Hepatocyte (in vitro differentiated cells): ENCODE measurements around the gene MYO1B. TPM values are rescaled to one million over a fixed set of nuclear protein-coding genes. Genes with fewer than 3 reads are reported as not detected.

ENCODE experiments used
- DNase-seq: peaks from one replicate; pipeline ENCODE4 v3.0.0-alpha.2; 2016; ENCODE audit warnings: low spot score
- H2AFZ ChIP-seq: fragments of 200-600 bp; sonication (generic); 2 replicates; pipeline ENCODE4 v1.6.0; 2016; ENCODE audit warnings: antibody characterized with exemption, mild to moderate bottlenecking
- H3K27ac ChIP-seq: fragments of 200-600 bp; sonication (generic); 2 replicates; pipeline ENCODE4 v1.5.1; 2016; ENCODE audit warnings: mild to moderate bottlenecking
- H3K27me3 ChIP-seq: fragments of 200-600 bp; sonication (generic); 2 replicates; pipeline ENCODE4 v1.6.1; 2016
- H3K36me3 ChIP-seq: fragments of 200-600 bp; sonication (generic); replicated peaks from 2 replicates; pipeline ENCODE4 v1.5.1; 2016; ENCODE audit warnings: low read depth; ENCODE audit not compliant: insufficient read depth
- H3K4me1 ChIP-seq: fragments of 200-600 bp; sonication (generic); 2 replicates; pipeline ENCODE4 v1.5.1; 2016; ENCODE audit warnings: mild to moderate bottlenecking, moderate library complexity; ENCODE audit not compliant: insufficient read depth
- H3K4me2 ChIP-seq: fragments of 200-600 bp; sonication (generic); 2 replicates; pipeline ENCODE4 v1.6.0; 2016
- H3K4me3 ChIP-seq: fragments of 200-600 bp; sonication (generic); 2 replicates; pipeline ENCODE4 v1.5.1; 2016; ENCODE audit warnings: mild to moderate bottlenecking
- H3K79me2 ChIP-seq: fragments of 200-600 bp; sonication (generic); 2 replicates; pipeline ENCODE4 v1.6.0; 2017; ENCODE audit warnings: mild to moderate bottlenecking
- H3K9me2 ChIP-seq: fragments of 200-600 bp; sonication (generic); replicated peaks from 2 replicates; pipeline ENCODE4 v1.6.0; 2017; ENCODE audit warnings: mild to moderate bottlenecking; ENCODE audit not compliant: insufficient read depth
- H3K9me3 ChIP-seq: fragments of 200-600 bp; sonication (generic); 2 replicates; pipeline ENCODE4 v1.5.1; 2016; ENCODE audit warnings: low read depth, mild to moderate bottlenecking
- H4K20me1 ChIP-seq: fragments of 200-600 bp; sonication (generic); 2 replicates; pipeline ENCODE4 v1.6.0; 2016; ENCODE audit warnings: mild to moderate bottlenecking; ENCODE audit not compliant: insufficient read depth, poor library complexity, severe bottlenecking
- CTCF ChIP-seq: fragments of 200-600 bp; sonication (generic); IDR thresholded peaks from 2 replicates; pipeline ENCODE4 v1.5.1; 2016; ENCODE audit warnings: antibody characterized with exemption, mild to moderate bottlenecking; ENCODE audit not compliant: poor library complexity
- EZH2 ChIP-seq: fragments of 200-600 bp; sonication (generic); IDR thresholded peaks from 2 replicates; pipeline ENCODE4 v1.6.1; 2016; ENCODE audit warnings: antibody characterized with exemption, mild to moderate bottlenecking, borderline replicate concordance
- EZH2phosphoT487 ChIP-seq: fragments of 200-600 bp; sonication (generic); IDR thresholded peaks from one replicate; pipeline ENCODE4 v1.6.1; 2018; ENCODE audit warnings: antibody characterized with exemption, mild to moderate bottlenecking, low read depth, moderate library complexity; ENCODE audit not compliant: unreplicated experiment, severe bottlenecking
- WGBS: methylation state at CpG from one replicate; pipeline ENCODE4 v1.1.6; 2016; ENCODE audit warnings: low lambda C conversion rate; ENCODE audit errors: missing lambda C conversion rate; 5-methylcytosine and 5-hydroxymethylcytosine counted together
- polyA plus RNA-seq: library from polyadenylated mRNA; unstranded; fragments of >200 nt; fragmentation: Nextera tagmentation; extraction: Ambion mirVana; gene quantifications from 2 replicates; pipeline ENCODE4 v1.2.1, GENCODE V29; 2016
- total RNA-seq: library from RNA; depleted of rRNA; stranded (reverse); fragments of >200 nt; gene quantifications from 2 replicates; pipeline ENCODE4 v1.2.3, GENCODE V29; 2014

The MYO1B gene
- total and polyA plus RNA-seq, 2 experiments from 2014 or later: 43.4 to 91.6 TPM

DNA sequence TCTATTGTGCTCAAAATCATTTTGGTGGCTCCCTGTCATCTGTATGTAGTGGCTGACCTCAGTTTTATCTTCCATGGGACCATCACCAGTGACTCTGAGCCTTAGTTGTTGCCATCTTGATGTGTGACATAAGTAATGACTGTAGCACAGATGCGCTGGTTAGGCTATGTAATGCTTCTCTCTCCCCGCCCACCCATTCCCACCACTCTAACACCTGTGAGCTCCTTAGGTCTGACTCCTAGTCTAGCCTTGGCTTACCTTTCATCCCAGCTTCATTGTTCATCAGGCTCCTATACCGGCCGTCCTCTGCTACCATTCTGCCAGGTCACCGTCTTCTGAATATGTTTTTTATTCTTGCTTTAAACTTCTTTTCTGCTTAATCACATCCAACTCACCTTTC lies 17.2 kb downstream of the MYO1B start:
- WGBS: 92% methylated on average over 5 of the region's 5 CpGs
- H3K79me2 ChIP-seq: peaks cover 98% of the 10 kb centered on the region

GRCh38 chr2:191263050-191263449 lies 17.8 kb downstream of the MYO1B start:
- no peak overlapping the region for H3K27ac ChIP-seq
- no peak overlapping the region for H2AFZ ChIP-seq
- H3K4me1 ChIP-seq: peaks cover 14% of the 10 kb centered on the region
- H3K36me3 ChIP-seq: no peaks in the 10 kb centered on the region
- no peak for TF ChIP-seq EZH2
- no peak for TF ChIP-seq EZH2phosphoT487
- no peak for TF ChIP-seq CTCF
- H3K9me2 ChIP-seq: no peaks in the 10 kb centered on the region
- H4K20me1 ChIP-seq: peaks cover 44% of the 10 kb centered on the region
- H3K27me3 ChIP-seq: no peaks in the 10 kb centered on the region
- no peak for DNase-seq
- H3K4me2 ChIP-seq: peak overlapping the region; percentile 26
- WGBS: 31% methylated on average over 2 of the region's 2 CpGs
- H3K9me3 ChIP-seq: no peaks in the 10 kb centered on the region
- H3K79me2 ChIP-seq: peaks cover 98% of the 10 kb centered on the region
- H3K4me3 ChIP-seq: no peak overlapping the region

More for the DNA sequence above, 17.2 kb downstream of the MYO1B start:
- no peak for TF ChIP-seq CTCF
- no peak for TF ChIP-seq EZH2
- no peak for TF ChIP-seq EZH2phosphoT487
- Histone ChIP-seq H3K9me3 (no peaks in the 10 kb centered on the region), H3K4me3 (no peak overlapping the region), H3K4me1 (peaks cover 14% of the 10 kb centered on the region), H3K27ac (no peak overlapping the region), H3K36me3 (no peaks in the 10 kb centered on the region), H4K20me1 (peaks cover 42% of the 10 kb centered on the region), H2AFZ (no peak overlapping the region), H3K4me2 (no peak overlapping the region), H3K9me2 (no peaks in the 10 kb centered on the region), H3K27me3 (no peaks in the 10 kb centered on the region)
- DNase-seq: no peak

DNA sequence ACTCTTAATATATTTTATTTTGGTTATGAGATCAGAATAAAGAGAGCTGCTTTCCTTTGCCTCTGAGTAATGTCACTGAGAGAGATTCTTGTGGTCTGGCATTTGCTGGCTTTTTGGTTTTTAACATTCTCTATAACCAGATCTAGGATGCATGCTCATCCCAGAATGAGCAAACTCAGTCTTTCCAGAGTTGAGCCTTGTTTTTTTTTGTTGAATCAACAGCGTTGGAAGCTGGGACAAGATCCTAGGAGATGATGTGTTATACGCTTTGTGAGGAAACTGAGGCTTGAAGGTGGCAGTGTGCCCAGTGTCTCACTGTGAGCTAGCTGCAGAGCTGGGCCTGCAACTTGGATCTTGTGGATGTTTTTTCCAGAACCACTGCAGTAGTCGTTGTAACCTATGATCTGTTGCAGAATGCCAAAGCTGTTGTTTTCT lies 19.5 kb downstream of the MYO1B start:
- H4K20me1 ChIP-seq: peaks cover 35% of the 10 kb centered on the region
- H3K27ac ChIP-seq: no peak overlapping the region
- TF ChIP-seq EZH2: no peak
- TF ChIP-seq EZH2phosphoT487: no peak
- TF ChIP-seq CTCF: no peak
- peaks cover 14% of the 10 kb centered on the region for H3K4me1 ChIP-seq
- no peaks in the 10 kb centered on the region for H3K9me3 ChIP-seq
- H3K79me2 ChIP-seq: peaks cover 98% of the 10 kb centered on the region
- no peaks in the 10 kb centered on the region for H3K27me3 ChIP-seq
- H2AFZ ChIP-seq: no peak overlapping the region
- no peak overlapping the region for H3K4me3 ChIP-seq
- DNase-seq: no peak
- no peaks in the 10 kb centered on the region for H3K9me2 ChIP-seq
- peak overlapping the region; percentile 30 for H3K4me2 ChIP-seq
- no peaks in the 10 kb centered on the region for H3K36me3 ChIP-seq
- WGBS: 80% methylated on average over 3 of the region's 3 CpGs
